GM20431 (cell line): ENCODE data around the gene IMPG2.

Experiments
- in situ Hi-C: fragments of 300-500 bp; cut with MseI, MboI; formaldehyde crosslinking; loops from one replicate; pipeline ENCODE4 v1.15.0; 2020; ENCODE audit warnings: low sequenced_read_pairs; ENCODE audit not compliant: unreplicated experiment

Gene IMPG2

GRCh38 chr3:101244212-101244575, 76.2 kb downstream of the IMPG2 start:
- in situ Hi-C loops, result no loop called here

DNA sequence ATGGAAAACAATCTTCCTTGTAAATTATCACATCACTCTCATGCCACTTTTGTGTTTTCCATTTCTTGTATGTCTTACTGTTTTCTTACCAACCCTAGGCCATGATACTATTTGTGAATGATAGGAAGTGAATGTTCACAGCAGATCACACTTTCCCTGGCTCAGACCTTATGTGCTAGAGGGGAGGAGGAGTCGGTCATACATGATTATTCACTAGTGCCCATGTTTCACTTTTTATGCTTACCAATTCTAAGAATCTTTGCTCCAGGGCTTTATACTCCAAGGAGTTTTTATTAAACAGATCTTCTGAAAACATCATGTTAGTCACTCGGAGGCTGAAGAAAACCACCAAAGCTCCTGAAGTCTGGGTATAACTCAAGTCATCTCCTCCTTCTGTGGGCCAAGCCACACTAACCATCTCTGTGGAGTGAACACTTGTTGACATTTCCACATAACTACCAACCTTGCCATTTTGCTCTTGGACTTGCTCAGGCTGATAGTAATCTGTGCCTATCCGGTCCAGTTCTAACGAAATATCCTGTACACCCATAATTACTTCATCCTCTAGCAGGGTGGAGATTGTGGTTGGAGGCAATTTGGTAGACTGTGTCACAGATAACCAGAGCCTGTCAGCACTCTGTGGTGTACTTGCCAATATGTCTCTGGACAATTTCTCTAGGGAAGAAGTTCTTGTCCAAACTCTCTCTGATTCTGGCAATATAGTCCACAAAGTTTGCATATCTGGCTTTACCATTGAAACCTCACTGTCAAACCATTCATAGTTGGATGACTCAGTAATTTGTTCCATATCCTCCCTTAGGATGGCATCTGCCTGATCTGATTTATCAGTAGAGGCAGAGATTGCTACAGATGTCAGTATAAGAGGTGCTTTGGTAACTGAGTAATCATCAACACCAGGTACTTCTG, 76.8 kb downstream of the IMPG2 start:
- in situ Hi-C loops, result no loop called here

DNA sequence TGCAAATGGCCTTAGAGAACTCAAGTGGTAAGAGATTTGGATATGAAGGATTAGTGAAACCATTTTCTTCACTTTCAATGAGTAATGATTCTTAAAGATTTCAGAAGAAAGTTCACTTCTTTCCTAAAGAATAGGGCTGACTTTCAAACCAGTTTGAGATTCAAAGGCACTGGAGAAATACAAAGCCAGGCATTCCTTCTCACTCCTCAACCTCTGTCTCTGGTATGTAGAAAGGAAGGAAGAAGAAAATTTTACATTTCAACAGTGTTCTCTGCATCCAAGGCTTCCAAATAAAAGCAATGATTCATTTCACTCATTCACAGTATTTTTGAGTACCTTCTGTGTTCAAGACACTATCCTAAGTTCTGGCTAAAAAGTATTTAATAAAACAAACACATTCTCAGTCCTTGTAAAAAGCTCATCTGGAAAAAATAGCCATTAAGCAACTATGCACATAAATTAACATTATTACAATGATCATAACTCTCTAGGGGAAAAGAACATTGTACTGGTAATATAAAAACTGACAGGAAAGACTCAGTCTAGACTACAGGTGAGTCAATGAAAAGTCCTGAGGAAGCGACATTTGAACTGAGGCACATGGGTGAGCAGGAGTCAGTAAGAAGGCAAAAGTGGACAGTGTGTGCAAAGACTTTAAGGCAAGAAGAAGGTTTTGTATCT, 79.5 kb downstream of the IMPG2 start:
- in situ Hi-C loops, result no loop called here

DNA sequence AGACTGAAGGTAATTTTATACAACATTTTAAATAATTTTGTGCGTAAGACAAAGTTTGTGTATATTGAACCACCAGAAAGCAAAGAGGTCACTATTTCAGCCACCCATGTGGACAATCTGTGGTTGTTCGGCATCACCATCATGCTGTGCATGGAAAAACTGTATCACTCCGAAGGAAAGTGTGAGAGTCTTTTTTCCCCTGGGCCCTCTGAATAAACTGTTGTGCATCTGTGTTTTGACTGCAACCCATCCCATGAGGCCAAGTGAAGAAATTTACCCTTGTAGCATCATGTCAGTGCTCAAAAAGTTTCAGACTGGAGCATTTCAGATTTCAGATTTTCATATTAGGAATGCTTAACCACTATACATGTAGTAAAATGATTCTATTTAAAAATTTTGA, 85.3 kb downstream of the IMPG2 start:
- in situ Hi-C loops, result no loop called here

GRCh38 chr3:101230618-101231017, 89.8 kb downstream of the IMPG2 start:
- in situ Hi-C loops, result no loop called here

DNA sequence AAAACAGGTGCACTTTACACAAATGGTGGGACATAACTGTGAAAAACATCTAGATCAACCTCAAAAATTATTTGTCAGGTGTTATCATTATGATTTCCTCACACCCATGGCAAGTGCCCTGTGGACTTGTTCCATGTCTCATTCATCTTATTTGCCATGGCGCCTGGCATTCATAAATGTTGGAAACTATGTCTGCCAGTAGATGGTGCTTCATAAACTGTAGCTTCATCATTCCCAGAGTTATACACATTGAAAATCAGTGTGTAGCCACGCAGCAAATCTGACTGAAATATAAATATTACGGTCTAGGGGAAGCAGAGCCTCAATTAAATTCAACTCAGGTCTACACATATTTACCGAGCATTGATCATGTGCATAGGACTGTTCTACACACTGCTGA, 90.7 kb downstream of the IMPG2 start:
- in situ Hi-C loops, result no loop called here

- in situ Hi-C loops, result no loop called here
Measured at GRCh38 chr3:101228441-101228840, 91.9 kb downstream of the IMPG2 start.

DNA sequence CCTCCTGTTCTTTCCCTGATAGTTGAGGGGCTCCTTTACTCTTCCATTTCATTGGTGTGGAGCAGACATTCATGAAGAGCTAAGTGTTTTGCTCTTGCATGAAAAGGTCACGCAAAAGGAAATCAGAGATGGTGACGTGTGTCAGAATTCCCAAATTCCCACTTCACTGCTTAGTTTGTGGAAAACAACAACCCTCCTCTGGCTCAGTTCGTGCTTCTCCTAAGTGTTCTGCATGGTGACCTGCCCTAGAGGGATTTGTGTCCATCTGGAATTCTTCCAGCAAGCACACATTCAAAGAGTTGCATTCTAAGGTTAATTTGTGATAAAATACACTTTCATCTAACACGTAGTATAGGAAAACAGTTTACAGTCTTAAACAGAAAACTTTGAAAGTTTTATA, 95.6 kb downstream of the IMPG2 start:
- in situ Hi-C loops, result no loop called here

DNA sequence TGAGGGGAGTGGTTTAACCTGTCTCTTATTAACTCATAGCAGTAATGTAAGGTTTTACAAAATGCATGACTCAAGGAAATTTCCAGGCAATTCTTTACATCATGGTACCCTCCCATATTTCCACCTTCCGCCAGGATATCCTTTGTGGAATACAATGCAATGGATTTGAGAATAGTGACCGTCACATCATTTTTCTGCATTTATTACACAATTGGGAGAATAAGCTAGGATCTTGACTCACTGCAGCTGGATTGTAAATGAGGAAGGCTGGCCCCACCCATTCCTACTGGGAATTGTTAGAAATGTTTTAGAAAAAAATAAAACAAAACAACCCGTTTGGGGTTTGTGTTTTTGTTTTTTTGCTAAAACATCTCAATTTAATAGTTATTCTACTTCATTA, 97.4 kb downstream of the IMPG2 start:
- in situ Hi-C loops, result no loop called here

GRCh38 chr3:101219842-101220560, 100.4 kb downstream of the IMPG2 start:
- in situ Hi-C loops, result no loop called here

GRCh38 chr3:101217472-101218245, 102.7 kb downstream of the IMPG2 start:
- in situ Hi-C loops, result no loop called here

- in situ Hi-C loops, result no loop called here
Measured at GRCh38 chr3:101216710-101217465, 103.5 kb downstream of the IMPG2 start.

DNA sequence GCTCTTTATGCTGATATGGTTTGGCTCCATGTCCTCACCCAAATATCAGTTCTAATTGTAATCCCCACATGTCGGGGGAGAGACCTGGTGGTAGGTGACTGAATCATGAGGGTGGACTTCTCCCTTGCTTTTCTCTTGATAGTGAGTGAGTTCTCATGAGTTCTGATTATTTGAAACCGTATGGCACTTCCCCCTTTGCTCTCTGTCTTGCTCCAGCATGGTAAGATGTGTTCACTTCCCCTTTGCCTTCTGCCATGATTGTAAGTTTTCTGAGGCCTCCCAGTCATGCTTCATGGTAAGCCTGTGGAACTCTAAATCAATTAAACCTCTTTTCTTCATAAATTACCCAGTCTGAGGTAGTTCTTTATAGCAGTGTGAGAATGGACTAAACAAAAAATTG, 107.6 kb downstream of the IMPG2 start:
- in situ Hi-C loops, result no loop called here

DNA sequence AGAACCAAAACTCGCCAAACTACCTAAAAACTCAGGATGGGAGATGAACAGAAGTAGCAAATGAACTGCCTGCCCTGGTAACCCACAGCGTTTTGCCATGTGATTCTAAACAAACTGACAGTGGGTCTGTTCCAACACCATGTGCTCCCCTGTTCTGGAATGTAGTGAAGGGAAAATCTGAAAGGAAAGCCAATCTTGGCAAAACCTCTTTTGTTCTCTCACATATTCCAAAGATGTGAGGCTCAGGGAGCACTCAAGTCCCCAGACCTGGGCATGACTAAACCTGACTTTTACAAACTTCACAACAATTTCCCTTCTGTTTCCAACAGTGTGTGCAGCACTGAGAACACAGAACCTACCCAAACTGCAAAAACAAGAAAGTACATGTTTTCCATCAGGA, 116.1 kb downstream of the IMPG2 start:
- in situ Hi-C loops, result no loop called here

- in situ Hi-C loops, result no loop called here
Measured at GRCh38 chr3:101203411-101203810, 117.0 kb downstream of the IMPG2 start.

DNA sequence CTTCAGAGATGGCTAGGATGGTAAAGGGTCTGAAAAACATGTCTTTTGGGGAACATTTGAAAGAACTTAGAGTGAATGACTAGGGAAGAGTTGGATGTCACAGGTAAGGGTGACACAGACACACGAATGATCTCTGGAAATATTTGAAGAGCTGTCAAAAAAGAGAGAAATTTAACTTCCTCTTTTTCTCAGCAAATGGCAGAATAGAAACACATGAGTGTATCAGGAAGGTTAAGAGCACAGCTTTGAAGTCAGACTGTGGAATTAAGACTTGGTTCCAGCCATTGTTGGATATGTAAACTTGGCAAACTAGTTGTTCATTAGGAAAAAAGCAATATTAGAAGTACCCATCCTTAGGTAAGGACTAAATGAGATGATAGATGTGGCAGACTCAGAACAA, 117.7 kb downstream of the IMPG2 start:
- in situ Hi-C loops, result no loop called here

DNA sequence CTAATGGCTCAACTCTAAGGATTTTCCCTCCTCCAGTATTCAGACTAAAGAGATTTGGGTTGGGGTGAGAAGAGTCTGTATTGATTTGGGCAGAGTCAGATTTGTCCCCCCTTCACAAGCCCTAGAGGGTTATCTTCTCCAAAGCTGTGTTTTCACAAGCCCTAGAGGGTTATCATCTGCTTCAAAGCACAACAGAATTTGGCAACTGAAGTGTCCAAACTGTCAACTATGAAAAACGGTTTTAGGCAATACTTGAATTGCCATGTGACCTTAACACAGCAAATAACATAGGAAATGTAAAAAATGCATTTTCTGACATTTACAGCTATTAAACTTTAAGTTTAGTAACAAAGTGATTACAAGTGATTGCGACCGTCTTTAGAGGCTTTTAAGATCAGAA, 119.9 kb downstream of the IMPG2 start:
- in situ Hi-C loops, result no loop called here

DNA sequence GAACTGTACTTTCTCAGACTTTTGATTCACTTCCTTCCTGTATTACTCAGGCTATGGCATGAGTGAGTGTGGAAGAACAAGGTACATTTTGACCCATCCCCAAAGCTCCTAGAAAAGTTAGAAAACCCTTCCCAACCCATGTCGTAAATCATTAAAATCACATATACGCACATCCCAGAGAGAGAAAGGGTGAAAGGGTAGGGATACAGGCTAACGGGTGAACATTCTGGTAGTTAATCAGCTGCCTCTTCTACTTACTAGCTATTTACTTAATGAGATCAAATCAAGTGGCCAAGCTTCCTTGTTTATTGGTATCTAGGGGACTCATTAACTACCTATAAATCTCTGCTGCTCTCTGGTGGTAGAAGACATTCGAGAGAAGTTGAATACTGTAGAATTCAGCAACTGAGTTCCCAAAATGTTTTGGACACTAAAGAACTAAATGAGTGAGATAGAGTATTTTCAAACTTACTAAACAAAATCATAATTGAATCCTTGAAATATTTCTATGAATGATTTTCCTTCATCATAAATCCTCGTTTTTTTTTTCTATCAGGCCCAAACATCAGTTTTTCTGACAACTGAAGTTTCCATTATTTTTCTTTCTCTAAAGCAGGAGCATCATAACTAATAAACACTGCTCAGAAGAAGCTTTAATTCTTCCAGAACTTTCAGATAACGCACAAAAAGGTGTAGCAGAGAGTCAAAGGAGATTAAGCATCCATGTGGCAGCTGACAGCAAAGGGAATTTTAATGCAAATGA, 124.2 kb downstream of the IMPG2 start:
- in situ Hi-C loops, result no loop called here

GRCh38 chr3:101194392-101194791, 126.0 kb downstream of the IMPG2 start:
- in situ Hi-C loops, result no loop called here
